Thyroid gland (tissue), 4 donors: ENCODE data around the gene IP6K3.

Experiments used
- CTCF ChIP-seq, 6 experiments: fragments of 200-600 bp in 3 of 6; fragments of 450-650 bp in 3 of 6; sonication (generic) in 3 of 6; IDR thresholded peaks; one replicate each; pipeline ENCODE4 v1.5.1; 2016 to 2019; ENCODE audit warnings: antibody characterized with exemption in 6 of 6, mild to moderate bottlenecking in 2 of 6, inconsistent platforms in 1 of 6, moderate library complexity in 1 of 6
- POLR2A ChIP-seq, 2 donors: fragments of 450-650 bp; IDR thresholded peaks; one replicate each; pipeline ENCODE4 v1.6.1; 2017; ENCODE audit warnings: antibody characterized with exemption in 2 of 2, mild to moderate bottlenecking in 2 of 2, moderate library complexity in 1 of 2

- TF ChIP-seq POLR2A (IDR thresholded peaks at IDR 0.05) (no peak), CTCF (IDR thresholded peaks at IDR 0.05) (no peak)
These were observed 28.7 kb downstream of the IP6K3 start for GRCh38 chr6:33717934-33718455.
